ENCODE data around the gene ME2.

Gene ME2

GRCh38 chr18:50977037-50977760 lies 98.3 kb downstream of the ME2 start:
- H3K36me3 ChIP-seq, result peaks cover 32 to 56% (median 43%) of the 10 kb centered on the region in 3 donors
- TF ChIP-seq, protein P1, sequence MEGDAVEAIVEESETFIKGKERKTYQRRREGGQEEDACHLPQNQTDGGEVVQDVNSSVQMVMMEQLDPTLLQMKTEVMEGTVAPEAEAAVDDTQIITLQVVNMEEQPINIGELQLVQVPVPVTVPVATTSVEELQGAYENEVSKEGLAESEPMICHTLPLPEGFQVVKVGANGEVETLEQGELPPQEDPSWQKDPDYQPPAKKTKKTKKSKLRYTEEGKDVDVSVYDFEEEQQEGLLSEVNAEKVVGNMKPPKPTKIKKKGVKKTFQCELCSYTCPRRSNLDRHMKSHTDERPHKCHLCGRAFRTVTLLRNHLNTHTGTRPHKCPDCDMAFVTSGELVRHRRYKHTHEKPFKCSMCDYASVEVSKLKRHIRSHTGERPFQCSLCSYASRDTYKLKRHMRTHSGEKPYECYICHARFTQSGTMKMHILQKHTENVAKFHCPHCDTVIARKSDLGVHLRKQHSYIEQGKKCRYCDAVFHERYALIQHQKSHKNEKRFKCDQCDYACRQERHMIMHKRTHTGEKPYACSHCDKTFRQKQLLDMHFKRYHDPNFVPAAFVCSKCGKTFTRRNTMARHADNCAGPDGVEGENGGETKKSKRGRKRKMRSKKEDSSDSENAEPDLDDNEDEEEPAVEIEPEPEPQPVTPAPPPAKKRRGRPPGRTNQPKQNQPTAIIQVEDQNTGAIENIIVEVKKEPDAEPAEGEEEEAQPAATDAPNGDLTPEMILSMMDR (IDR thresholded peaks at IDR 0.05), result no peak
- intact Hi-C loops (cut with DNase I; ENCODE audit: low total_unique reads), result no loop called here

DNA sequence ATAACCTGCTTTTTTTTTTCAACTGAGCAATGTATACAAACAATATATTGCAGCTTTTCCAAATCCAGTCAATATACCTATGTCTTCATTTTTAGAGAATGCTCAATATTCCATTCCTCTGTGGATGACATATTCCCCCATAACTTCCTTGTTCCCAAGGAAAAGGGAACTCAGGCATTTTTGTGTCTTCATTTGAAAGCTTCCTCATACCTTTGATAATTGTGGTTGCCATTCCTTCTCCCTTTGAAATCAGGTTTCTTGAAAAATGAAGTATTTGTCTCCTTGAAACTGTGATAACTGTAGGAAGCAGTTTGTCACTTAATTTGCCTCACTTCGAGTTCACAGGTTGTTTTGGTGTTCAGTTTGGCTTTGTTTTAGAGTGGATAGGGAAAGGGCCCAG lies 102.5 kb downstream of the ME2 start:
- H3K36me3 ChIP-seq, result peaks cover 21 to 35% (median 22%) of the 10 kb centered on the region in 3 donors

More at GRCh38 chr18:50977037-50977760, 98.3 kb downstream of the ME2 start:
- no peak for DNase-seq
- Histone ChIP-seq H3K27me3 (no peaks in the 10 kb centered on the region), H3K4me3 (no peak overlapping the region), H3K9me3 (no peaks in the 10 kb centered on the region), H3K27ac (no peak overlapping the region), H3K4me1 (peaks cover 0 to 4% (median 0%) of the 10 kb centered on the region in 4 donors)

DNA sequence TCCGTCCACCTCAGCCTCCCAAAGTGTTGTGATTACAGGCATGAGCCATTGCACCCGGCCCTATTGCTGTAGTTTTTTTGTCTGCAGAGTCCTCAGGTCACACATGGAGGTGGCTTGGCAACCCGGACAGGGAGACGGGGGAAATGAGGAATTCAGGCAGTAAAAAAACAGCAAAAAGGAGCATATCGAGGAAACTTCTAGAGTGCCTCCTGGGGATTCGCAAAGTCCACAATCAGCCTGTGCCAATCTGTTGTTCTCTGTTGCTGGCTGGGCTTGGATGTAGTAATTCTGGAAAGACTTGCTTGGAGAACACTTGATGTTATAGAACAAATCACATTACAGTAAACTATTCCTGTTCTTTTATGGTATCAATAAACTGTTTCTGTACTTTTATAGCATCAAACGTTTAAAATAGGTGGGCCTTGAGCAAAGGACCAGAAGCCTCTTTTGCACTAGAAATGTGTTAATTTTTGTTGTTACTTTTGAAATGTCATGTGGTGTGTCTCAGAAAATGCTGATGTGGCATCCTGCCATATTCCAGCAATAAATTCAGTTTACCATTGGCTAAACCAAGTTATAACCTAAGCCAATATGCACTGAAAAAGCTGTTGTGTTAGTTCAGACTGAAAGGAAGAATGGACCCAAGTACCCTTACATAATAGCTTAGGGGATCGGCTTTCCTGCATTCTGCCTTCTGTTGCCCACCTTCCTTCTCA lies 103.3 kb downstream of the ME2 start:
- H3K36me3 ChIP-seq, result peaks cover 12 to 26% (median 13%) of the 10 kb centered on the region in 3 donors
- no peak overlapping the region for H3K4me3 ChIP-seq
- peaks cover 0 to 32% (median 16%) of the 10 kb centered on the region in 4 donors for H3K4me1 ChIP-seq
- intact Hi-C loops (cut with DNase I; ENCODE audit: low total_unique reads), result no loop called here
- no peak overlapping the region for H3K27ac ChIP-seq
- TF ChIP-seq, protein P1 (IDR thresholded peaks at IDR 0.05), result no peak
- no peaks in the 10 kb centered on the region for H3K27me3 ChIP-seq
- no peak for DNase-seq
- no peaks in the 10 kb centered on the region for H3K9me3 ChIP-seq

More for the DNA sequence above, 102.5 kb downstream of the ME2 start:
- Histone ChIP-seq H3K27me3 (no peaks in the 10 kb centered on the region), H3K9me3 (no peaks in the 10 kb centered on the region), H3K4me3 (no peak overlapping the region), H3K27ac (no peak overlapping the region), H3K4me1 (peaks cover 0 to 23% (median 8%) of the 10 kb centered on the region in 4 donors)
- intact Hi-C loops (cut with DNase I; ENCODE audit: low total_unique reads), result no loop called here
- DNase-seq, result no peak
- TF ChIP-seq, protein P1 (IDR thresholded peaks at IDR 0.05), result no peak

DNA sequence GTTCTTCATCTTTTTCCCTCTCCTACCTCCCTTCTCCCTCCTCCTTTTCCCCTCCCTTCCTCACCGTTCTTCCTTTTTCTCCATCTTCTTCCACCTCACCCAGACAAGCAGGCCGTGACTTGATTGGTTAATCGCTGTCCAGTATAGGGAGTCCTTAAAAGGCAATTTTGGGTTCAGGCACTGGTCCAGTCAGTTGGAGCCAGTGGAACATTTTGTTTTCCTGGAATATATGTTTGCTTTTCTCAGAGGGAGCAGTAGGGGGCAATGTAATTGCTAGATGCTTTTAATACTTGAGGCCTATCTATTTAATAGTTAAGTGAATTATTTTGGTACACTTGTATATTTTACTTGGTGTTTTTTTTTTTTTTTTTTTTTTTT lies 103.9 kb downstream of the ME2 start:
- Histone ChIP-seq H3K9me3 (no peaks in the 10 kb centered on the region), H3K36me3 (peaks cover 8 to 21% (median 8%) of the 10 kb centered on the region in 3 donors), H3K27me3 (no peaks in the 10 kb centered on the region), H3K4me3 (no peak overlapping the region), H3K27ac (no peak overlapping the region), H3K4me1 (peaks cover 0 to 37% (median 22%) of the 10 kb centered on the region in 4 donors)
- no peak for DNase-seq
- TF ChIP-seq, protein P1 (IDR thresholded peaks at IDR 0.05), result no peak
- intact Hi-C loops (cut with DNase I; ENCODE audit: low total_unique reads), result no loop called here

GRCh38 chr18:50986360-50987087 lies 107.6 kb downstream of the ME2 start:
- no peak overlapping the region for H3K4me3 ChIP-seq
- intact Hi-C loops (cut with DNase I; ENCODE audit: low total_unique reads), result no loop called here

More at GRCh38 chr18:50986360-50987087, 107.6 kb downstream of the ME2 start:
- TF ChIP-seq, protein P1 (IDR thresholded peaks at IDR 0.05), result no peak
- no peaks in the 10 kb centered on the region for H3K27me3 ChIP-seq
- H3K4me1 ChIP-seq, result peaks cover 0 to 40% (median 22%) of the 10 kb centered on the region in 4 donors
- H3K9me3 ChIP-seq, result no peaks in the 10 kb centered on the region
- peak overlapping the region; percentile 61 to 65 for H3K27ac ChIP-seq
- DNase-seq, result no peak
- no peaks in the 10 kb centered on the region for H3K36me3 ChIP-seq
